Islet of Langerhans (tissue), 1 donor: ENCODE data around the gene NCOA7.
A peak's percentile ranks its signal among the peaks of the same experiment; 100 is the strongest.
"Not testable (repeated sequence)": the region's sequence is repeated elsewhere in the genome, so short reads cannot be mapped to it uniquely, and the experiment has no call there.

Source experiments
- FAIRE-seq: peaks from one replicate; lab custom pipeline; 2011; peaks lifted over from hg19 to GRCh38; lab: Jason Lieb, UNC

Gene NCOA7

DNA sequence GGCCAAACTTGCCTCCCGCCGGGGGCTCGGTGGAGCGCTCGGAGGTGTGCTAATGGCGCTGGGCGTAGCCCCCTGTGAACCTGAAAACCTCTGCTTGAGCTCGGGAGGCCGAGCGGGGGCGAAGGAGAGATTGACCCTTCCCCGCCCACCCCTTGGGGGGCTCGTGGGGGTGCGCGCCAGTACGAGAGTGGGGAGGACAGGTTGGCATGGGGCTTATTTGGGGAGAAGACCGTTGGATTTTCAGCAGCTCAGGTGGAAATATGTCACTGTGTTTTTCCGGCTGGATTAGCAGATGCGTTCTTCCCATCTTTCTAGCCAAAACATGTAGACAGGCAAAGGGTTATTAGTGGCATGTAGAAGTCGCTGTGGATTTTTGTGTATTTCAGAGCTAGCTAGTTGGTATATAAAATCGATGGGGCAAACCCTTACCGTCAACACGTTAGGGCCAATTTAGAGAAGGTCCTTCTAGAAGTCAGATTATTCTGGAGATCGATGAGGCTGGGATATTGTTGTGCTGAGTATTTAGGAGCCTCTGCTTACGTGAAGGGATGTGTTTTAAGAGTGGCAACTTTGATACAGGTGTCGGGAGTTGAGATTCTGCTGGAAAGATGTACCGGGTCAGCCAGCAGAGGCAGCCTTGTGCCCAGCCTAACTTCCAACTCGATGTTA, 525 bp downstream of the NCOA7 start:
- FAIRE-seq: peak; percentile 94

DNA sequence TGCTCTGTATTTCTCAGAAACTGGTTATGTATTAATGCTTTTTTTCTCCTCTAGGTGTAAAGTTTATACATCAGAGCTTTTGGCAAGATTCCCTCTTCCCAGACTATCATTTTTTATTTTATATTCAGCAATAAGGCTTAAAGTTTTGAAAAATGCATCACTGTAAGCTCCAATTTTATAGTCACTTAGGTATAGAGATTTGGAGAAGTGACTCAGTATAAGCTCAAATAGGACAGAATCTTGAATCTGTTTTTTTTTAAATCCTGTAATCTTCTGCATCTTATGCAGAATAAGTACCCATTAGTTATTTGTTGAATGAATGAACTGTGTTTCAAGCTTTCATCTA, 1.0 kb downstream of the NCOA7 start:
- no peak for FAIRE-seq

DNA sequence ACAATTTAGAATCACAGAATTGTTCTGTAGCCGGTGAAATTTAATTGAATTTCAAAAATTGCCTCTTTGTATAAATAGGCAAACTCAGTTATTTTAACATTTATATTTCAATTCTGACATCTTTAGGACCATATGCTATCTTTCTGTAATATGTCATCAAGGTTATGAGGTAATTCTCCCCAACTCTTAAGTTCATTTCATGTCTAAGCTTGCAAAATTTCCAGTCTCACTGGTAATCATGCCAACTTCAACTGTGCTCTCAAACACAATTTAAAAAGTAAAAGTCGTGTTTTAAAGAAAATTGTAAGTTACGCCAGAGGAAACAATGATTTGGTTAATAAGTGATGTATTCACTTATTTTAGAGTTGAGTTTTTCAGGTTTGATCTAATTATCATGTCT, 1.4 kb downstream of the NCOA7 start:
- no peak for FAIRE-seq

DNA sequence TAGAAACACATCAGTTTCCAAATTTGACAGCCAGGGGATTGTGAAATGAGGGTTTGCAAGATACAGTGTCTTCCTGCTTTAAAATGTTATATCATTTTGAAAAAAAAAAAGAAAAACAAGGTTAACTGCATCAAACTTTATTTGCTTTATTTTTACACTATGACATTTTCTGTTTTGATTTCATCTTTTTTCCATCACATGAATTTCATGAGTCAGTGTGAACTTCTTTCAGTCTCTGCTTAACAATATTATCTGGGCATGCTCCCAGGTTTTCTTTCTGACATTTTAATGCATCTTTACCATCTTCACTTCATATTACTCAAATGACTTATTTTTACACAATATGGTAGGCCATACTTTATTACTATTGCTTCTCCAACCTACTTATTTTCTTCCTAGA, 1.9 kb downstream of the NCOA7 start:
- FAIRE-seq: no peak

DNA sequence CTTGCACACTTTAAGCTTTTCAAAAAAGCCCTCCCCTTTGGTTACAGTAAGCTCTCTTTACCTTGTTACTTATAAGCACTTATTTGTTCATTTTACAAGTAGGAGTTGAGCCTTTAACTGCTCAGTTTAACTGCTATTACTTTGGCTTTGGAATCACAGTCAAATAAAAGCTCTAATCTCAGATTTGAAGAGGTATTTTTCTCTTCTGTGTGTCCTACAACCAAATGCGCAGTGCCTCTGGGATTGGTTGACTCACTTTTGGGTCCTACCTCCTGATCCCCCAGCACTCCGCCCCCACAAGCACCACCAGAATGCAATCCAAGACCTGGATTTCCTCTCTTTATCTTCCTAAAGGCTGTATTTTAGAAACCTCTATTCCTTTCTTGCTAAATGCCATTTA, 2.5 kb downstream of the NCOA7 start:
- FAIRE-seq: no peak

DNA sequence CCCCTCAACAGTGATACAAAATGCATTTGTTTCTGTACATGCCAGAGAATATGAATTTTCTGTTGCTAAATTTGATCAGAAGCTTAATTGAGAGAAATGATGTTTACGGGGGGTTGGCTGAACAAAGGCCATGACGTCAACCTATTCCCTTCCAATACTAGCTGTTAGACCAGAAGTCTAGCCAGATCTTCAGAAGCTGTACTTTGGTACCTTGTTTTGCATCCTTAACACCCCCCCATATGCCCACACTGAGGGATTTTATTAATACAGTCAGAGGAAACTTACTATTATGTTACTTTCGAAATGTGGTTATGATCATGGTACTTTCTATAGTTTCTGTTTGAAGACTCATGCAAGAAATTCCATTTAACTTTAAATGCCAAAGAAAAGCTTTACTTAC, 3.1 kb downstream of the NCOA7 start:
- no peak for FAIRE-seq

DNA sequence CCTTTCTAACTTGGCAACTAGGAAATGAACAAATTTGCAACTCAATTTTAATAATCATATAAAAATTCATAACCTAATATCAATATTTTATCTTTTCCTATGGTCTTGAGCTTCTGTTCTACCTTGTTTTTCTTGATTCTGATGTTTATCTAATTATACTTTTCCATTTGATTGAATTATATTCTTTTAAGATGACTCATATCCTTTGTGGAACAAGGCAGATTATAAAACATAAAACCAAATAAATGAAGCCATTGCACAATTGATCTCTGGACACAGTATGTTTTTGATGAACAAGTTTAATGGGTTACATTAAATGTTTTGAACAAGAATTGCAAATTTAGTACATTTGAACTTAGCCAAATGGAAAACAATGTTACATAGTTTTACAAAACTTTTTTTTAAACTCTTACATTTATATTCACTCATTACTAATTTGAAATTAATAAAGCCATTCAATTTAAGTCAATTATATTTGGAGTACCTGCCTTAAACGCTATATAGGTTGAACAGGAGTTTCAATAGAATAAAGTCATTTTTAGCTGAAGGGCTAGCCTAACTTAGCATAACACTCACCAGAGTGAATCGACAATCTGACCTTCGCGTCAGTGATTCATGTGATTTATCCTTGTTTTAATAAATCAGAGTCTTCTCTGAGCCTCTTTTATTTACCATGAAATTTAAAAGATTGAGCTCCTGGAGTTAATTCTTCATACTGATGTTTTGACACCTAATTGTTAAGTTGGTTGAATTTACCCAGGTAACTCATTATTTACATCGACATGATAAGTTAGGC, 3.8 kb downstream of the NCOA7 start:
- peak; percentile 13 for FAIRE-seq

DNA sequence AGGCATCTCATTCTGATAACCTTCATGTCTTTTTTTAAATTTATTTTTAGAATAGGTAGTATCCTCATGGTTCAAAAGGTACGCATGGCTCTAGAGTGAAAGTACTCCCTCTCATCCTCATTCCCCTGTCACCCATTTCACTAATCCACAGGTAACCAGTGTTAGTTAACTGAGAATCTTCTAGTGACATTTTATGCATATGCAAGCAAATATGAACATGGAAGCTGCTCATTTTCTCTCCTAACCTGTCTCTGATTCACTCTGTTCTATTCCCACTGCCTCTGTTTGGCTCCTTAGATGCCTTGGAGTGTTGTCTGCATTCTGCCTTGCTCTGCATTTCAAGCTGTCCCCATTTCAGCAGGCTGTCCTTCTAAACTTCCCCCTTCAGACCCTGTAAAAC, 4.5 kb downstream of the NCOA7 start:
- no peak for FAIRE-seq

DNA sequence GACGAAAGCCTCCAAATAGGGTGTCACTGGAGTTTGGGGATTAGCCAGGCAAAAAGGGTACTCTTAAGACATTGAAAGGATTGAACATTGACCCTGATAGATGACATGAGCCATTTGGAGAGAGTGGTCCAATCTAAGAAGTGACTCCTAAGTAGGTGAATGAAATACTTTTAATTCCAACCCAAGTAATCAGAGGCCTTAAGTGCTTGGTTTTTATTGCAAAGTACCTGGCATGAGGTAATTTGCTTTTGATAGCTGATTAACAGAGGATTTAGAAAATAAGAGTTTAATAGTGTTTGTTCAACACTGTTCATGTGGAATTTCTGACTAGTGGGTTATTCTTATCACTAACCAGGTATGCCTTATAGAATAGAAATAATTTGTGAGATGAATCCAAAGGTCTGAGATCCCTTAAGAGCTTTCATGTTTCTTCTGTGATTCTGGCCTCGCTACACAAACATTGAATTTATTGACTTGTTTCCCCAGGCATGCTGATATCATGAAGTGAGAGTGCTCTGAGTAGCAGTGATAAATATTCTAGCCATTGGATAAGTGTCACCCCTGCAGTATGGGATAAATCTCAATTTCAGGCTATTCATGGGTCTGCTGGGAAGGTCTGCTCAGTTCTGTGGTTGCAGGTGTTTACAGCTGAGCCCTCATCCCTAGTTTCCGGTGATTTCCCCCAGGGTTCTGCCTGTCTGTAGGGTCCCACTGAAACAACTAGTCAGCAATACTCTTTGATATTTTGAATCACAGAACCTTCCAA, 6.5 kb downstream of the NCOA7 start:
- no peak for FAIRE-seq

DNA sequence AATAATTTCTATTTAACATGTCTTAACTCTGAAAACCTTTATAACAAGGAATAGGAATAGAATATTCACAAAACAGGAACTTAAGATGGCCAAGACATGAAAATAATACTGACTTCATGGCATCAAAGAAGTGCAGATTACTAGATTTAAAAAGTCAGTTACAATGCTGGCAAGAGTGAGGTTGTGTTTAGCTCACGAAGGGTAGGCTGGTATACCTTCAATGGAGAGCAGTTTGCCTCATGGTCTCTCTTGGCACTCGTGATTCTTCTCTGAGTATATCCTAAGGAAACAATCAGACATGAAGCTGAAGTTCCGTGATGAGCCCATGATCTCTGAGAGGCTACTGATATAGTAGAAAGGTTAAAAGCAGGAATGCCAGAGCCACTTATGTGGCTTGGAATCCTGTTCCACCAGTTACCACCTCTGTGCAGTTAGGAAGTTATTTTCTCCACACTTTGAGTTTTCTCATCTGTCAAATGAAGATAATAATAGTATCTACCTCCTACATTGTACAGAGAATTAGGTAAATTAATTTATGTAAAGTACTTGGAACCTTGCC, 7.2 kb downstream of the NCOA7 start:
- FAIRE-seq: no peak

DNA sequence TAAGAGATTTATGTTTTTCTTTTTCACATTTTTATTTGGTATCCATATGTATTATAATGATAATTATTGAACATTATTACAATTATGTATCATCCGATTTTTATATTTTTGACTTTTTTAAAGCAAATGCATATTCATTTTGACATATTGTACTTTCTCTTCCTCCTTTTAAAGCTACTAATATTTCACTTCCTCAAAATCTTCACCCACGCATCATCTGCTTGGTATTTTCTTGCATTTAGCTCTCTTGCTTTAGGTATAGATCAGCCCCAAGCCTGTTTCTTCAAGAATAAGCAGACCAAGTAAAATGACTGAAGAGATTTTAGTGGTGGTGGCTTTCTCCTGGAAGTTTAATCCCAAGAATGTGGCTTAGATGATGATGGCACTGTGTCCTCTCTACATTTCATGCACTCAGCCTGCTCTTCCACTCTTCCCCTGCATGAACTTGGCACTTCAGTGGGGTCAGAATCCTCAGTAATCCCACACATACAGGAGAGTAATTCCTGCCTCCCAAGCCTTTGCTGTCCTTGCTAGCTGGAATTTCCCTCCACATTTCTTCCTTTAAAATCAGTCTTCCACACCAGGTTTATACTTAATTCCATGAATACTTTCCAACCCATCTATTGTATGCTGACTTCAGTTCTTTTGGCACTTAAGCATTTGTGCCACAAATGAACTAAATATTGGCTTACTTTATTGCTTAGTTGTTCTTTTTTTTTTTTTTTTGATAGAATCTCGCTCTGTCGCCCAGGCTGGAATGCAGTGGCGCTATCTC, 8.2 kb downstream of the NCOA7 start:
- FAIRE-seq: no peak

DNA sequence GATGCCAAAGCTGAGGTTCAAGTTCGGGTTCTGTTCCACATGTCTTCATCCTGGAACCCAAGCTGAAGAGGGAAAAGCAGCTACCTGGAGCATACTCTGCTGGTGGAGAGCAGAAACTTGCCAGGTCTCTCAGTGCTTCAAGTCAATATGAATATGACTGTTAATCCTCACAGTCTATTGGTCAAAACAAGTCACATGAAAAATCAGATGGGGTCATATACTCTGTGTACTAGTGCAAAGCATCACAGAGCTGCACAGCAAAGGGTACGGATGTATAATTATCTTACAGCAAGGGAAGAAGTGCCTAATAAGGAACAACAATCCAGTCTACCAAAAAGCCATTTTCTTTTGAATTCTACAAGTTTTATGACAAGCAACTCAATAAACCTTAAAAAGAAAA, 11.6 kb downstream of the NCOA7 start:
- no peak for FAIRE-seq

DNA sequence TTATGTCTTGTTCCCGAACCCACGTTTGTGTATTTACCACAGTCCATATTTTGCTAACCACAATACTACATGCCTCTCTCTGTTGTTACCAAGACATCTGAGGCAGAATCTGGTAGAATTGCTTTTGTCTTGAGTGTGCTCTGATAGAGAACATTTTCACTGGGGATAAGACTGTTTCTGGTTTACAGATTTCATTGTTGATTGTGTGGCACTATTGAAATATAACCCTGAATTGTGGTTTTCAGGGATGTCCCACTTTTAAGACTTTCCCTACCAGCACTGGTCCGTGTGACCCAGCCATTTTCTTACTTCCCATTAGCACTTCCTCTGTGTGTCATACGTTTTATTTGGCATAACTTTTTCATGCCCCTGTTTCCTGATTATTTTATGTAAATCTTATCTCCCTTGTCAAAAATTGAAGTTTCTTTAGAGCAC, 12.2 kb downstream of the NCOA7 start:
- FAIRE-seq: no peak

DNA sequence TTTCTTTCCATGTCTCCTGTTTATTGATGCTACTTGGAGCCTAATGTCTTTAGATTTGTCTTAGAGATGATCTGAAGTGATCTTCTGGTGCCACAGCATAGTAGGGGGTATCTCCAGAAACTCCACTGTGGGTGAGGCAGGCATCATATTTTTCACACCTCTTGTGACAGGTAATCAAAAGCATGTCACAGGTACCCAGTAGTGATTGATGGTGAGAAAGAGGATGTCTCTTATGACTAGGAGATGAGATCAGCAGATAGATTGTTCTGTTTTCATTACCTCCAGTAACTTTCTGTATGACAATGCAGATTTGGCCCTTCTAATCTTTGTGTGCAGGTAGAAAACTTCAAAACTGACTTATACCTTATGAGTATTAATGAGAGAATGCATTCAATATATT, 13.5 kb downstream of the NCOA7 start:
- FAIRE-seq: no peak

DNA sequence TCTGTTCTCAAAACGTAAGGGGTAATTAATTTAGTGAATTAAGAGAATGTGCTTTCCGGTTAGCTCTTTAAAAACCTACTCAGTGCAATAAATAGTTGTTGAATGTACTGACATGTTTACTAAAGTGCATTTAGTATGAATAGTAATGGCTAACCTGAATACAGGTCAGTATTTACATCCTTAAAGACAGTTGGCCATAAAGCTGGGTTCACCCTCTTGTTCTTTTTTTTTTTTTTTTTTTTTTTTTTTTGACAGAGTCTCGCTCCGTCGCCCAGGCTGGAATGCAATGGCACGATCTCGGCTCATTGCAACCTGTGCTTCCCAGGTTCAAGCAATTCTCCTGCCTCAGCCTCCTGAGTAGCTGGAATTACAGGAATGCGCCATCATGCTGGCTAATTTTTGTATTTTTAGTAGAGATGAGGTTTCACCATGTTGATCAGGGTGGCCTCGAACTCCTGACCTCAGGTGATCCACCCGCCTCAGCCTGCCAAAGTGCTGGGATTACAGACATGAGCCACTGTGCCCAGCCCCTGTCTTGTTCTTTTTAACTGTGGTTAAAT, 14.2 kb downstream of the NCOA7 start:
- FAIRE-seq: not testable (repeated sequence)

DNA sequence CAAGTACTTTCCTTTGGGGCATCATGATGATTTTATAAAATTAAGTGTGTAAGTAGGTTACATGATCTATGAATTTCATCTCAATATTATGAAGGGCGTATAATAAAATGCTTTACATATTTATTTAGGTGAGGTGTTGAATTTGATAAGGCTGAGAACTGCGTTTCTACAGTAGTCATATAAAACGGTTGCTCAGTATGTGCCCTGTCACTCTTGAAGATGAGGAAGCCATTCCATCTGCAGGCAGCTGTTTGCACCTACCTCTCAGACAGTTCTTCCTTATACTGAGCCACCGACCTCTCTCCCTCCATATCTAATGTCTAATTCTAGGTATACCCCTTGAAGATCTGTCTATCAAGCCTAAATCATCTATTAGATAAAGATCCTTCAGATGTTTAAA, 16.1 kb downstream of the NCOA7 start:
- FAIRE-seq: no peak

DNA sequence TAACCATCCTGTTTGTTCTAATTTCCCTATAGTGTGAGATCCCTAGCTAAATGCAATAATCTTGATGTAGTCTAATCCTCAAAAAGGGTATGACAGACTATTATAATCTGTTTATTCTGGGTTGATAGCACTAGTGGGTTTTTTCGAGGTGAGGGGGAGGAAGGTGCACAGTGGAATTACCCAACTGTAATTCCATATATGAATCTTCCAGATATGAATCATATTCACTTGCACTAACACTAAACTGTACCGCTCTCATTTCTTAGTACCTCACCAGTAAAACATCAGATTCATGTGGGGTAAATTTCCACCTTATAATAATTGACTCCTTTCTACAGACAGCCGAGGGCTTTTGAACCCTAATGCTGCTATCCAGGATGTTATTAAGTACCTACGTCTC, 16.5 kb downstream of the NCOA7 start:
- FAIRE-seq: no peak

DNA sequence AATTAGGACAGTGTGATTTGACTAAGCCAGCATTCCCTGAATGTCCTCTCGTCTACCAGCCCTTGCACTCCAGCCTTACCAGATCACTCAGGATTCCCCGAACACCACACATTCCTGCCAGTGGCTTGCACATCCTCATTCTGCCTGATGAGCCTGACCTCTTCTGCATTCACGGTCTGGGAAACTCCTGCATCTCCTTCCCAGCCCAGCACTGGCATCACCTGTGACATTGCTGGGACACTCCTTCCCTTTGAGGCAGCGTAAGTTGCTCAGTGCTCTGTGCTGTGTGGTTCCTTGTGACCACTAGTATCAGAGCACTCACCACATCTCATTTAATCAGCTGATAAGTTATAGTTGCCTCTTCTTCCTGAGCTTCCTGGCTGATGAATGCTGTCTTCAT, 17.3 kb downstream of the NCOA7 start:
- FAIRE-seq: no peak

DNA sequence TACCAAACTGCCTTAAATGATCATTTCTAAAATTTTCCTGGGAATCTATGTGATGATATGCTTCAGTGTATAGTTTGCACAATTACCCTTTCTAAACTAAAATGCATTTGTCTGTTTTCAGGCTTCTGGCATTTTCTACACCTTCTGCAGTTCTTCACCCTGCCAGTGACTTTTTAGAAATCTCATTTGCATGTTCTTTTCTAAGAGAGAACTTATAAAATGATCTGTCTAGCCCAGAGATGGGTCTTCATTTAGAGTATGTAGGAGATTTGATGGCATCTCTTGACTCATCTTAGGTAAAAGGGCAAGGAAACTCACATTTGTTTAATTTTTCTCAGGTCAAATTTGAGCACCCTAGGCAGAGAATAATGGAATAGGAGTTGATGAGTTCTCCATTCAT, 17.8 kb downstream of the NCOA7 start:
- FAIRE-seq: no peak

DNA sequence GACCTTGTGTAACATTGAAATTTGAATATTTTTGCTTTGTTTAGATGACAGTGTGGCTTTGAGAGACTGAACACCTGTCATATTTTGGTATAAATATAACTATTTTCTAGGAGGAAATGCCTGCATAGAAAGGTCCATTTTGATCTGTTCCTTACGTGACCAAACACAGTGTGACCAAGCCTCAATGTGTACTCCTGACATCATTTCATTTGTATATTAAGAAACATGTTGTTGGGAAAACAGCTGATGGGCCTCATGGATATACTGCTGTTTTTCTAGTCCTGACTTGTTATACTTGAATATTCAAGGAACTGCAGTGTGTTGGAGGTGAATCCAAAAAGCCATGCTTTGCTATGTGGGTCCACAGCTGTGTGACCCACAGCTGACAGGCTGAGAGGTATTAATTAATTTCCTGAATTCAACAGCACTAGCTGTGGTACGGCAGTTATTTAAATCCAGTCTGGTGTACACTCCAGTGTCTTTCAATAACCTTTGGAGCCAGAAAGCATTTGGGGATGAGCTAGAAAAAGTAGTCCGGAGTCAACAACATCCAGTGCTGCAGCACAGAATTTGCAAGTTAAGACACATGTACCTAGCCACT, 18.9 kb downstream of the NCOA7 start:
- FAIRE-seq: no peak

DNA sequence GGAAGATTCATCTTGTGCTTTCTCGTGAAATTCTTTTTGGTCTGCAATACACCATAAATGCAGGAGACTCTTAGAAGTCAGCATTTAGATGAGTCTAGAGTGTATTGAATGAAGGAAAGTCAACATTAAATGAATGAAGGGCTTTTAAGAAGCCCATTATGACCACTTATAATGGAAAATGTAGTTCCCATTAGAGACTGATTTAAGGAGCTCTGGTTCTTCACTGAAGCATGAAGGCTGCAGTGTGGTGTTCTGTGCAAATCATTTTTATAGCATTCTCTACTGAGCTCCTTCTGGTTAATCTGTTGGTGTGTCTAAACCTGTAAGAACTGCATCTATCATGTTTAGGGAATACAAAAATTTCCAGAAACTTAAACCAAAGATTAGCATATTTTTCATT, 19.7 kb downstream of the NCOA7 start:
- FAIRE-seq: peak; percentile 98

DNA sequence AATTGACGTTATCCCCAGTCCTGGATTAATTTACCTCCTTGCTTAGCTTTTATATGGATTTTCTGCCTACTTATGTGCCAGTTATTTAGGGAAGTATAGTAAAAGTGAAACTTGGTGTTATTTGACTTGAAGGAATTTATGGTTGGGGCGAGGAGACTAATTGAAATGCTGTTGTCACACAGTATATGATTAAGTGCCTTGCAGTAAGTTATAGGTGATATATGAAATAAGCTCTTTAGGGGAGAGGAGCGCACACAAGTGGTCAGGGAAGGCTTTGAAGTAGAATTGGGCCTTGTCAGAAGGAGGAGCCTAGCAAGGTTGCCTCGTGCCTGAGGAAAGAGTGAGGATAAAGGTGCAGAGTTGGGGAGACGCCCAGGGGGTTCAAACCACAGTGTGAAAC, 20.5 kb downstream of the NCOA7 start:
- no peak for FAIRE-seq
